B cell (primary cell): ENCODE results near the gene VPS11. TPM values are rescaled to one million over a fixed set of nuclear protein-coding genes. Genes with fewer than 3 reads are reported as not detected.

Source experiments
- ATAC-seq: fragments of 200-7000 bp; cut with Tn5 transposase; one replicate; pipeline ENCODE4 v1.10.0; 2021; ENCODE audit warnings: low read depth, mild to moderate bottlenecking, moderate number of reproducible peaks, moderate library complexity
- CTCF ChIA-PET: fragments of 350-600 bp; sonication (Branson Sonifier 250); formaldehyde crosslinking; loops from one replicate; lab custom pipeline; 2021; ENCODE audit warnings: antibody characterized with exemption, inconsistent platforms; lab: Charles Lee
- POLR2A ChIA-PET: fragments of 350-600 bp; sonication (Branson Sonifier 250); formaldehyde crosslinking; loops from one replicate; lab custom pipeline; 2021; ENCODE audit warnings: antibody characterized with exemption; lab: Charles Lee
- DNase-seq: peaks from one replicate; pipeline ENCODE4 v3.0.0; 2013
- H2AFZ ChIP-seq: 2 replicates; pipeline ENCODE4 v1.6.1; 2012; ENCODE audit warnings: mild to moderate bottlenecking, low read depth, low read length; ENCODE audit not compliant: insufficient read depth, poor library complexity, severe bottlenecking
- H3K27ac ChIP-seq, 2 donors: 1 replicate in 1 of 2; 2 replicates in 1 of 2; pipeline ENCODE4 v1.5.1; 2012 to 2013; ENCODE audit warnings: low read length in 2 of 2, mild to moderate bottlenecking in 2 of 2, moderate library complexity in 1 of 2
- H3K27me3 ChIP-seq, 4 experiments: fragments of 200-600 bp in 1 of 4; sonication (generic) in 1 of 4; replicated peaks in 1 of 4; 1 replicate in 2 of 4; 2 replicates in 2 of 4; pipeline versions ENCODE4 v1.6.1 to v1.7.0; 2013 to 2016; ENCODE audit warnings: low read length in 3 of 4, mild to moderate bottlenecking in 2 of 4, mixed read lengths in 1 of 4, moderate library complexity in 1 of 4; ENCODE audit not compliant: insufficient read depth in 4 of 4, control insufficient read depth in 3 of 4; ENCODE audit errors: control extremely low read depth in 1 of 4
- H3K36me3 ChIP-seq, 2 experiments: replicated peaks in 1 of 2; 1 replicate in 1 of 2; 2 replicates in 1 of 2; pipeline versions ENCODE4 v1.6.1 to v1.7.1; 2013; ENCODE audit warnings: low read length in 1 of 2; ENCODE audit not compliant: insufficient read depth in 2 of 2, control insufficient read depth in 1 of 2; ENCODE audit errors: control extremely low read depth in 1 of 2, extremely low read depth in 1 of 2
- H3K4me1 ChIP-seq, 2 donors: fragments of 200-600 bp in 1 of 2; sonication (generic) in 1 of 2; 1 replicate in 1 of 2; 2 replicates in 1 of 2; pipeline versions ENCODE4 v1.5.1 to v1.6.1; 2013 to 2017; ENCODE audit warnings: low read length in 2 of 2; ENCODE audit not compliant: control insufficient read depth in 2 of 2, insufficient read depth in 2 of 2
- H3K4me2 ChIP-seq: replicated peaks from 2 replicates; pipeline ENCODE3; 2012; ENCODE audit warnings: mild to moderate bottlenecking, low read depth, low read length; ENCODE audit not compliant: poor library complexity, severe bottlenecking
- H3K4me3 ChIP-seq, 5 experiments: fragments of 200-600 bp in 1 of 5; sonication (generic) in 1 of 5; 1 replicate in 3 of 5; 2 replicates in 2 of 5; pipeline versions ENCODE4 v1.5.1 to v1.7.0; 2011 to 2016; ENCODE audit warnings: low read length in 4 of 5, mild to moderate bottlenecking in 4 of 5, low read depth in 2 of 5, control low read depth in 1 of 5, moderate library complexity in 1 of 5; ENCODE audit not compliant: insufficient read depth in 1 of 5; ENCODE audit errors: control extremely low read depth in 1 of 5, extremely low read depth in 1 of 5
- H3K79me2 ChIP-seq: fragments of 200-600 bp; sonication (generic); one replicate; pipeline ENCODE4 v1.6.0; 2016; ENCODE audit warnings: low read length; ENCODE audit not compliant: control insufficient read depth, insufficient read depth
- H3K9ac ChIP-seq: fragments of 200-600 bp; sonication (generic); 2 replicates; pipeline ENCODE4 v1.6.1; 2017; ENCODE audit warnings: mild to moderate bottlenecking, low read length, moderate library complexity
- H3K9me3 ChIP-seq, 3 donors: one replicate each; pipeline versions ENCODE4 v1.6.1 to v1.7.1; 2013; ENCODE audit warnings: low read length in 2 of 3; ENCODE audit not compliant: control insufficient read depth in 2 of 3, insufficient read depth in 1 of 3; ENCODE audit errors: control extremely low read depth in 1 of 3
- H4K20me1 ChIP-seq: 2 replicates; pipeline ENCODE4 v1.6.0; 2012; ENCODE audit warnings: mild to moderate bottlenecking, low read length; ENCODE audit not compliant: insufficient read depth, control insufficient read depth, poor library complexity, severe bottlenecking
- H3K27ac Mint-ChIP-seq: one replicate; pipeline ENCODE4 v1.8.0; 2021; ENCODE audit warnings: mixed read lengths
- H3K27me3 Mint-ChIP-seq: one replicate; pipeline ENCODE4 v1.8.0; 2021; ENCODE audit warnings: mixed read lengths
- H3K4me1 Mint-ChIP-seq: one replicate; pipeline ENCODE4 v1.8.0; 2021; ENCODE audit warnings: mixed read lengths
- H3K4me3 Mint-ChIP-seq: one replicate; pipeline ENCODE4 v1.8.0; 2021; ENCODE audit warnings: mixed read lengths
- H3K9me3 Mint-ChIP-seq: one replicate; pipeline ENCODE4 v1.8.0; 2022; ENCODE audit warnings: mixed read lengths; ENCODE audit not compliant: insufficient read depth
- CTCF ChIP-seq: fragments of 200-600 bp; IDR thresholded peaks from one replicate; pipeline ENCODE4 v1.8.0; 2022; ENCODE audit warnings: antibody characterized with exemption, mild to moderate bottlenecking
- EZH2 ChIP-seq: IDR thresholded peaks from 2 replicates; pipeline ENCODE4 v1.6.1; 2012; ENCODE audit warnings: borderline replicate concordance, low read depth, mild to moderate bottlenecking, moderate library complexity, low read length; ENCODE audit not compliant: insufficient read depth, poor library complexity, severe bottlenecking
- WGBS: methylation state at CpG from one replicate; pipeline ENCODE4 v1.1.5; 2013; ENCODE audit warnings: missing lambda C conversion rate; ENCODE audit not compliant: insufficient coverage; 5-methylcytosine and 5-hydroxymethylcytosine counted together
- intact Hi-C: fragments of 100-400 bp; cut with micrococcal nuclease; formaldehyde crosslinking; loops from one replicate; pipeline ENCODE4 v1.10.0; 2022
- polyA plus RNA-seq: library from polyadenylated mRNA; depleted of rRNA; stranded (reverse); fragments of >200 nt; gene quantifications from 2 replicates; pipeline ENCODE4 v1.2.3, GENCODE V29; 2012
- total RNA-seq, 2 donors: library from RNA; stranded (reverse); fragments of 120-200 nt in 1 of 2; gene quantifications; 1 replicate in 1 of 2; 2 replicates in 1 of 2; pipeline versions ENCODE4 v1.2.3 to v1.2.4, GENCODE V29; 2013 to 2022

VPS11 gene
- total and polyA plus RNA-seq, 2 donors (not counting 1 experiment from before 2014, with no cell fraction given): 35.7 to 64.7 TPM

- H3K36me3 ChIP-seq: peaks cover 0 to 26% of the 10 kb centered on the region in 2 experiments
- Mint-ChIP-seq H3K4me3 (peak within 1 kb of the TSS; percentile 98), H3K27ac (peak within 1 kb of the TSS; percentile 95), H3K4me1 (peaks cover 20% of the 10 kb centered on the region), H3K9me3 (no peaks in the 10 kb centered on the region), H3K27me3 (no peaks in the 10 kb centered on the region)
- ChIA-PET POLR2A (interaction anchor here (0.6 to 1.8 kb wide), 9 partner anchors 10 to 649 kb away, joined by 3 to 16 read pairs (median 5); partner anchors contain the start of genes C2CD2L, DPAGT1 and VPS11), CTCF (interaction anchor here (1.1 to 2.8 kb wide), 4 partner anchors 10 to 28 kb away, joined by 5 to 13 read pairs (median 7); partner anchors contain the start of genes DPAGT1, HYOU1 and VPS11)
- DNase-seq (peak; percentile 97), ATAC-seq (peak; percentile 91)
- intact Hi-C loops: loop anchor here (1.0 kb wide), 6 partner anchors 10 to 36 kb away; partner anchors contain the start of genes C2CD2L, DPAGT1, HINFP and HYOU1
- peaks cover 20% of the 10 kb centered on the region for H3K79me2 ChIP-seq
- H3K9me3 ChIP-seq: no peaks in the 10 kb centered on the region
- H3K4me2 ChIP-seq: peak within 1 kb of the TSS; percentile 92
- H2AFZ ChIP-seq: peak within 1 kb of the TSS; percentile 99
- TF ChIP-seq CTCF: no peak
- TF ChIP-seq EZH2: no peak
- peak within 1 kb of the TSS; percentile 82 for H3K9ac ChIP-seq
- H3K27ac ChIP-seq: peak within 1 kb of the TSS; percentile 45 to 79
- H3K4me1 ChIP-seq: peaks cover 12 to 21% of the 10 kb centered on the region in 2 donors
- peak within 1 kb of the TSS; percentile 74 to 90 (median 81) for H3K4me3 ChIP-seq
- no peaks in the 10 kb centered on the region for H4K20me1 ChIP-seq
- WGBS: under 1% methylated on average over 45 of the region's 45 CpGs
- H3K27me3 ChIP-seq: no peaks in the 10 kb centered on the region
Observed at GRCh38 chr11:119084663-119085436, 17.2 kb downstream of the VPS11 start, which contains the start of gene HMBS. HMBS (plus strand) TSS chr11:119084881; CDS start chr11:119085034, 153 bp downstream.
